Stimulated activated naive CD8-positive, alpha-beta T cell treated with anti-CD3 and anti-CD28 coated beads, Interleukin-15, Interleukin-2, amounts not matched to agents 100 ng/mL and 50 ng/mL, for 24 hours (primary cell): ENCODE data around the gene DOCK2.
"Not testable (repeated sequence)": the region's sequence is repeated elsewhere in the genome, so short reads cannot be mapped to it uniquely, and the experiment has no call there.

ENCODE experiments used
- H3K27ac Mint-ChIP-seq: one replicate; pipeline ENCODE4 v1.8.0; 2021; ENCODE audit warnings: mild to moderate bottlenecking, mixed read lengths
- H3K27me3 Mint-ChIP-seq: one replicate; pipeline ENCODE4 v1.8.0; 2021; ENCODE audit warnings: mixed read lengths
- H3K36me3 Mint-ChIP-seq: one replicate; pipeline ENCODE4 v1.8.0; 2021; ENCODE audit warnings: low read depth, mixed read lengths
- H3K4me1 Mint-ChIP-seq: one replicate; pipeline ENCODE4 v1.8.0; 2021; ENCODE audit warnings: low read depth, mixed read lengths
- H3K4me3 Mint-ChIP-seq: one replicate; pipeline ENCODE4 v1.8.0; 2021; ENCODE audit warnings: mild to moderate bottlenecking, mixed read lengths
- H3K9me3 Mint-ChIP-seq: one replicate; pipeline ENCODE4 v1.8.0; 2021; ENCODE audit warnings: mixed read lengths

DOCK2 gene

GRCh38 chr5:169935762-169936161 lies 298.7 kb downstream of the DOCK2 start:
- Mint-ChIP-seq H3K4me3 (no peak overlapping the region), H3K27me3 (no peaks in the 10 kb centered on the region)

GRCh38 chr5:169938439-169938838 lies 301.4 kb downstream of the DOCK2 start:
- H3K27ac Mint-ChIP-seq: no peak overlapping the region
- peaks cover 32% of the 10 kb centered on the region for H3K36me3 Mint-ChIP-seq
- peaks cover 3% of the 10 kb centered on the region for H3K4me1 Mint-ChIP-seq
- no peak overlapping the region for H3K4me3 Mint-ChIP-seq
- no peaks in the 10 kb centered on the region for H3K9me3 Mint-ChIP-seq
- H3K27me3 Mint-ChIP-seq: no peaks in the 10 kb centered on the region

More at GRCh38 chr5:169935762-169936161, 298.7 kb downstream of the DOCK2 start:
- Mint-ChIP-seq H3K27ac (no peak overlapping the region), H3K36me3 (peaks cover 43% of the 10 kb centered on the region), H3K4me1 (peaks cover 3% of the 10 kb centered on the region), H3K9me3 (no peaks in the 10 kb centered on the region)

GRCh38 chr5:169939731-169940130 lies 302.7 kb downstream of the DOCK2 start:
- Mint-ChIP-seq H3K9me3 (no peaks in the 10 kb centered on the region), H3K36me3 (peaks cover 26% of the 10 kb centered on the region), H3K27me3 (no peaks in the 10 kb centered on the region), H3K4me3 (no peak overlapping the region), H3K4me1 (peaks cover 3% of the 10 kb centered on the region), H3K27ac (no peak overlapping the region)

- H3K9me3 Mint-ChIP-seq: no peaks in the 10 kb centered on the region
- no peaks in the 10 kb centered on the region for H3K27me3 Mint-ChIP-seq
- no peak overlapping the region for H3K27ac Mint-ChIP-seq
- no peak overlapping the region for H3K4me3 Mint-ChIP-seq
- H3K36me3 Mint-ChIP-seq: peaks cover 21% of the 10 kb centered on the region
- H3K4me1 Mint-ChIP-seq: no peaks in the 10 kb centered on the region
Measured at GRCh38 chr5:169941542-169941941, 304.5 kb downstream of the DOCK2 start.

GRCh38 chr5:169942181-169942580 lies 305.1 kb downstream of the DOCK2 start:
- H3K36me3 Mint-ChIP-seq: peaks cover 18% of the 10 kb centered on the region
- H3K27me3 Mint-ChIP-seq: no peaks in the 10 kb centered on the region
- no peak overlapping the region for H3K27ac Mint-ChIP-seq
- H3K4me3 Mint-ChIP-seq: no peak overlapping the region
- H3K4me1 Mint-ChIP-seq: no peaks in the 10 kb centered on the region
- H3K9me3 Mint-ChIP-seq: no peaks in the 10 kb centered on the region

- Mint-ChIP-seq H3K4me3 (no peak overlapping the region), H3K4me1 (no peaks in the 10 kb centered on the region), H3K27me3 (no peaks in the 10 kb centered on the region), H3K36me3 (peaks cover 23% of the 10 kb centered on the region), H3K27ac (no peak overlapping the region), H3K9me3 (no peaks in the 10 kb centered on the region)
Measured at GRCh38 chr5:169943026-169943425, 306.0 kb downstream of the DOCK2 start.

- no peaks in the 10 kb centered on the region for H3K4me1 Mint-ChIP-seq
- no peak overlapping the region for H3K27ac Mint-ChIP-seq
- H3K36me3 Mint-ChIP-seq: peaks cover 31% of the 10 kb centered on the region
- no peaks in the 10 kb centered on the region for H3K27me3 Mint-ChIP-seq
- H3K4me3 Mint-ChIP-seq: no peak overlapping the region
- H3K9me3 Mint-ChIP-seq: no peaks in the 10 kb centered on the region
Measured at GRCh38 chr5:169944115-169944514, 307.0 kb downstream of the DOCK2 start.

- Mint-ChIP-seq H3K36me3 (peaks cover 41% of the 10 kb centered on the region), H3K4me3 (no peak overlapping the region), H3K9me3 (no peaks in the 10 kb centered on the region), H3K4me1 (no peaks in the 10 kb centered on the region), H3K27me3 (no peaks in the 10 kb centered on the region), H3K27ac (no peak overlapping the region)
Measured at GRCh38 chr5:169944922-169945680, 308.0 kb downstream of the DOCK2 start.

GRCh38 chr5:169945831-169946261 lies 308.8 kb downstream of the DOCK2 start:
- Mint-ChIP-seq H3K27ac (no peak overlapping the region), H3K4me3 (no peak overlapping the region), H3K36me3 (peaks cover 46% of the 10 kb centered on the region), H3K9me3 (no peaks in the 10 kb centered on the region), H3K27me3 (no peaks in the 10 kb centered on the region), H3K4me1 (no peaks in the 10 kb centered on the region)

- Mint-ChIP-seq H3K36me3 (peaks cover 46% of the 10 kb centered on the region), H3K27ac (no peak overlapping the region), H3K4me3 (no peak overlapping the region)
Measured at GRCh38 chr5:169946743-169947295, 309.7 kb downstream of the DOCK2 start.

GRCh38 chr5:169950333-169950732 lies 313.3 kb downstream of the DOCK2 start:
- no peak overlapping the region for H3K4me3 Mint-ChIP-seq
- no peaks in the 10 kb centered on the region for H3K4me1 Mint-ChIP-seq
- H3K36me3 Mint-ChIP-seq: peaks cover 58% of the 10 kb centered on the region
- H3K27me3 Mint-ChIP-seq: no peaks in the 10 kb centered on the region
- H3K9me3 Mint-ChIP-seq: no peaks in the 10 kb centered on the region
- no peak overlapping the region for H3K27ac Mint-ChIP-seq

More at GRCh38 chr5:169946743-169947295, 309.7 kb downstream of the DOCK2 start:
- Mint-ChIP-seq H3K4me1 (no peaks in the 10 kb centered on the region), H3K9me3 (no peaks in the 10 kb centered on the region), H3K27me3 (no peaks in the 10 kb centered on the region)

GRCh38 chr5:169953196-169953595 lies 316.1 kb downstream of the DOCK2 start:
- H3K27ac Mint-ChIP-seq, H3K27me3 Mint-ChIP-seq, H3K9me3 Mint-ChIP-seq, H3K4me3 Mint-ChIP-seq, H3K4me1 Mint-ChIP-seq: not testable (repeated sequence)
- peaks cover 41% of the 10 kb centered on the region for H3K36me3 Mint-ChIP-seq

GRCh38 chr5:169954786-169955185 lies 317.7 kb downstream of the DOCK2 start:
- Mint-ChIP-seq H3K27me3 (no peaks in the 10 kb centered on the region), H3K27ac (no peak overlapping the region), H3K4me3 (no peak overlapping the region), H3K36me3 (peaks cover 27% of the 10 kb centered on the region), H3K9me3 (no peaks in the 10 kb centered on the region), H3K4me1 (no peaks in the 10 kb centered on the region)

GRCh38 chr5:169956126-169956525 lies 319.1 kb downstream of the DOCK2 start:
- Mint-ChIP-seq H3K27ac (no peak overlapping the region), H3K27me3 (no peaks in the 10 kb centered on the region), H3K36me3 (peaks cover 19% of the 10 kb centered on the region), H3K4me1 (no peaks in the 10 kb centered on the region), H3K9me3 (no peaks in the 10 kb centered on the region), H3K4me3 (no peak overlapping the region)

- Mint-ChIP-seq H3K27me3 (no peaks in the 10 kb centered on the region), H3K4me1 (no peaks in the 10 kb centered on the region), H3K36me3 (peaks cover 19% of the 10 kb centered on the region), H3K9me3 (no peaks in the 10 kb centered on the region), H3K27ac (no peak overlapping the region), H3K4me3 (no peak overlapping the region)
Measured at GRCh38 chr5:169956756-169957155, 319.7 kb downstream of the DOCK2 start.

GRCh38 chr5:169958278-169958677 lies 321.2 kb downstream of the DOCK2 start:
- H3K4me1 Mint-ChIP-seq: no peaks in the 10 kb centered on the region

More at GRCh38 chr5:169958278-169958677, 321.2 kb downstream of the DOCK2 start:
- Mint-ChIP-seq H3K27me3 (no peaks in the 10 kb centered on the region), H3K9me3 (no peaks in the 10 kb centered on the region), H3K27ac (no peak overlapping the region), H3K4me3 (no peak overlapping the region), H3K36me3 (peaks cover 14% of the 10 kb centered on the region)
